HG03135 (cell line): ENCODE results near the gene NT5C2.
"Not testable (repeated sequence)": the region's sequence is repeated elsewhere in the genome, so short reads cannot be mapped to it uniquely, and the experiment has no call there.

ENCODE experiments used
- ATAC-seq: cut with Tn5 transposase; IDR thresholded peaks from one replicate; pipeline ENCODE4 v1.9.1; 2021; ENCODE audit warnings: mild to moderate bottlenecking, moderate library complexity; ENCODE audit not compliant: unreplicated experiment

NT5C2 gene

GRCh38 chr10:103193107-103193819 lies at the start of gene NT5C2:
Gene NT5C2 (minus strand): TSS chr10:103193272. CDS start chr10:103174958, 18,314 bp downstream.
- ATAC-seq: peak; percentile 58

GRCh38 chr10:103241262-103242011 lies 48.4 kb upstream of the NT5C2 start:
- ATAC-seq: no peak

GRCh38 chr10:103238506-103239252 lies 45.6 kb upstream of the NT5C2 start:
- ATAC-seq: no peak

GRCh38 chr10:103235775-103236174 lies 42.7 kb upstream of the NT5C2 start:
- no peak for ATAC-seq

GRCh38 chr10:103232772-103233488 lies 39.9 kb upstream of the NT5C2 start:
- no peak for ATAC-seq

GRCh38 chr10:103232131-103232673 lies 39.1 kb upstream of the NT5C2 start:
- no peak for ATAC-seq

- no peak for ATAC-seq
Measured at GRCh38 chr10:103231047-103231551, 38.0 kb upstream of the NT5C2 start.

- no peak for ATAC-seq
Measured at GRCh38 chr10:103227416-103227815, 34.3 kb upstream of the NT5C2 start.

GRCh38 chr10:103225939-103226338 lies 32.9 kb upstream of the NT5C2 start:
- no peak for ATAC-seq

- not testable (repeated sequence) for ATAC-seq
Measured at GRCh38 chr10:103224721-103225120, 31.6 kb upstream of the NT5C2 start.

- ATAC-seq: no peak
Measured at GRCh38 chr10:103224133-103224532, 31.1 kb upstream of the NT5C2 start.

GRCh38 chr10:103216362-103216761 lies 23.3 kb upstream of the NT5C2 start:
- ATAC-seq: not testable (repeated sequence)

GRCh38 chr10:103215601-103216000 lies 22.5 kb upstream of the NT5C2 start:
- no peak for ATAC-seq

GRCh38 chr10:103210262-103210661 lies 17.2 kb upstream of the NT5C2 start:
- not testable (repeated sequence) for ATAC-seq

GRCh38 chr10:103207643-103208042 lies 14.6 kb upstream of the NT5C2 start:
- not testable (repeated sequence) for ATAC-seq

- ATAC-seq: no peak
Measured at GRCh38 chr10:103207141-103207540, 14.1 kb upstream of the NT5C2 start.

GRCh38 chr10:103206715-103207114 lies 13.6 kb upstream of the NT5C2 start:
- not testable (repeated sequence) for ATAC-seq

- ATAC-seq: not testable (repeated sequence)
Measured at GRCh38 chr10:103205401-103205800, 12.3 kb upstream of the NT5C2 start.

GRCh38 chr10:103204353-103205255 lies 11.5 kb upstream of the NT5C2 start:
- no peak for ATAC-seq
